HG02938 (cell line): Measurements from ENCODE around the gene SRGAP3.

Source experiments
- ATAC-seq: cut with Tn5 transposase; IDR thresholded peaks from one replicate; pipeline ENCODE4 v1.9.1; 2021; ENCODE audit warnings: mild to moderate bottlenecking, moderate library complexity; ENCODE audit not compliant: unreplicated experiment

The SRGAP3 gene

GRCh38 chr3:9229325-9229724 is 20.1 kb downstream of the SRGAP3 start:
- ATAC-seq: no peak

GRCh38 chr3:9226326-9226725 is 23.1 kb downstream of the SRGAP3 start:
- ATAC-seq: no peak

- no peak for ATAC-seq
Observed at GRCh38 chr3:9225268-9225667, 24.2 kb downstream of the SRGAP3 start.

GRCh38 chr3:9224490-9224889 is 25.0 kb downstream of the SRGAP3 start:
- peak; percentile 96 for ATAC-seq

GRCh38 chr3:9223672-9224071 is 25.8 kb downstream of the SRGAP3 start:
- no peak for ATAC-seq

GRCh38 chr3:9222956-9223639 is 26.3 kb downstream of the SRGAP3 start:
- no peak for ATAC-seq

GRCh38 chr3:9222049-9222448 is 27.4 kb downstream of the SRGAP3 start:
- no peak for ATAC-seq

- ATAC-seq: no peak
Observed at GRCh38 chr3:9218514-9218846, 31.0 kb downstream of the SRGAP3 start.

GRCh38 chr3:9217784-9218513 is 31.5 kb downstream of the SRGAP3 start:
- ATAC-seq: no peak

- no peak for ATAC-seq
Observed at GRCh38 chr3:9216736-9217135, 32.7 kb downstream of the SRGAP3 start.

- no peak for ATAC-seq
Observed at GRCh38 chr3:9214599-9214998, 34.8 kb downstream of the SRGAP3 start.

GRCh38 chr3:9214185-9214584 is 35.3 kb downstream of the SRGAP3 start:
- no peak for ATAC-seq

- ATAC-seq: no peak
Observed at GRCh38 chr3:9213019-9213634, 36.3 kb downstream of the SRGAP3 start.

GRCh38 chr3:9211155-9211950 is 38.1 kb downstream of the SRGAP3 start:
- ATAC-seq: no peak

GRCh38 chr3:9209777-9210176 is 39.7 kb downstream of the SRGAP3 start:
- ATAC-seq: no peak

GRCh38 chr3:9208605-9209152 is 40.8 kb downstream of the SRGAP3 start:
- no peak for ATAC-seq

GRCh38 chr3:9207116-9207763 is 42.2 kb downstream of the SRGAP3 start:
- no peak for ATAC-seq

GRCh38 chr3:9206287-9206686 is 43.2 kb downstream of the SRGAP3 start:
- no peak for ATAC-seq

- ATAC-seq: peak; percentile 60
Observed at GRCh38 chr3:9205345-9206143, 43.9 kb downstream of the SRGAP3 start.
